GM21723 (cell line): ENCODE data around the gene PMEL.
"Not testable (repeated sequence)": the region's sequence is repeated elsewhere in the genome, so short reads cannot be mapped to it uniquely, and the experiment has no call there.

Experiments
- ATAC-seq: cut with Tn5 transposase; IDR thresholded peaks from one replicate; pipeline ENCODE4 v1.9.1; 2021; ENCODE audit warnings: mild to moderate bottlenecking, moderate library complexity; ENCODE audit not compliant: unreplicated experiment

The PMEL gene

GRCh38 chr12:55965941-55966407, at the start of gene PMEL:
Gene PMEL (minus strand): TSS chr12:55966042. CDS start chr12:55966011, 31 bp downstream.
- ATAC-seq: peak; percentile 5

- ATAC-seq: no peak
These were observed 48.4 kb upstream of the PMEL start for GRCh38 chr12:56014205-56014604.

GRCh38 chr12:56013482-56013881, 47.6 kb upstream of the PMEL start:
- no peak for ATAC-seq

DNA sequence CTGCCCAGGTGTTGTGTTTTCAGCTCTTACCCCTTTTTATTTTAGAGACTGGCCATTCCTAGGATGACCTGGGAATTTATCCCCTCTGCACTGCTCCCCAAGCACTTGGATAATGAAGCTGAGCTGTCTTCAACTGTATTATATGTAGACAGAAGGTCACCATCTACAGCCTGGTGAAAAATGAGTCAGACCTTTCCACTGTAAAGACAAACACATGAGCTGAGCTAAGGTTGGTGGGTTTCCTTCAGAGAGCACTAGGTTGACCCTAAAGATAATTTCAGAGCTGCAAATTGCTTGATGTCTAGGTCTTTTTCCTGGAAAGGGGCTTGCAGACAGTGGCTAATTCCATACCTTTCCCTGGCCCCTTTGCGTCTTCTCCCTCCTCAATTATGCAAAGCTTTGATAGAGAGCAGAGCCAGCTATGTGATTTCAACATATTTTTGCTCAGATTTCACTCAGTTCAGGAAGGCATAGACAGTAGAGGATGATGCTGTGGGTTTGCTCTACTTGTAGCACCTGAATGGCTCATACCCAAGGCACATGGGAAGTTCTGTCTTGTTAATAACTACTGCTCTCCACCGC, 45.8 kb upstream of the PMEL start:
- ATAC-seq: no peak

GRCh38 chr12:56010111-56010570, 44.3 kb upstream of the PMEL start:
- no peak for ATAC-seq

DNA sequence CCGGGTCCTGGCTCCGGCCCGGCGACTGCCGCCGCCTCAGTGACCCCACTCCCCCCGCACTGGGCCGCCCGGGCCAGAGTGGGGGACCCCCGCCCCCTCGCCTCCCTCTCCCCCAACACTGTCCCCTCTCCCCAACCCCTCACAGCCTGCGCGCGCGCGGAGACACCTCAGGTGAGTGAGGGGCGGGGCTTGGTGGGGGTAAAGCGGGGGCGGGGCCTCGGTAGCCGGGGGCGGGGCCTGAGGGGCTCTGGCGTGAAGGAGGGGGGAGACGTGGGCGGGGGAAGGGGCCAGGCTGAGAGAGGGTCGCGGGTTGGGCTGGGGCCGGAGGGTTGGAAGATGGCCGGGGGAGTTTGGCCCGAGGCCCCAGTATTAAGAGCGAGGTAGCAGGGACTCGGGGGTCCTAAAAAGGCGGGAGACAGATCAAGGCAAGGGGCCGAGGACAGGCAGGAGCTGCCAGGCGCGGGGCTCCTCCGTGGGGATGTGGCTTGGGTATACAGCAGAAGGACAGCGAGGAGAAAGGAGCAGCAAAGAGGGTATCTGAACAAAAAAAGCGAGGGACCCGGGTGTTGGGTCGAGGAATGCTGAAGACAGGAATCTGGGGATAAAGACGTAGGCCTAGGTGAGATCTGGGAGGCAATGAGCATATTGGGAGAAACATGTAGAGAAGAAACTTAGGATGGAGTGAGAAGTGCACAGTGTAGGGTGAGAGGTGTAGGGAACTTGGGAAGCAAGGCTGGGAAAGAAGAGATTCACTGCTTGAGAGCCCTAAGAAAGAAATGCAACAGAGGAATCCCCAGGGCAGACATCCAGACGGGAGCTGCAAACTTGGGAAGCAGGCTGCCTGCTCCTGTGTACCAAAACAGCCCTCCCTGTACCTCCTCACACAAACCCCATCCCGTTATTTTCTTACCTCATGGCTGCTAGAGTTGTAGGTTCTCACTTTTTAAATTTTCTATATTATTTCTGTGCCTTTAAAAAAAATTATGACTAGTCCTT, 42.0 kb upstream of the PMEL start:
- ATAC-seq: peak; percentile 50

DNA sequence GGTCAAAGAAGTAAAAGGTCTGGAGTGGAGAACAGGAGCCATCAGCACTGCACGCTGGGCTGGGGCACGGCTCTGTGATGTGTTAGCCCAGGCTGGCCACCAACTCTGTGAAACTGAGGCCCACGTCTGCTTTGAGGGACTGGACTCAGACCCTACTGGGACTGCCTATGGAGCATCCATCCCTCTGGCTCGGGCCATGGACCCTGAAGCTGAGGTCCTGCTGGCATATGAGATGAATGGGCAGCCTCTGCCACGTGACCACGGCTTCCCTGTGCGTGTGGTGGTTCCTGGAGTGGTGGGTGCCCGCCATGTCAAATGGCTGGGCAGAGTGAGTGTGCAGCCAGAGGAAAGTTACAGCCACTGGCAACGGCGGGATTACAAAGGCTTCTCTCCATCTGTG, 38.4 kb upstream of the PMEL start:
- no peak for ATAC-seq

DNA sequence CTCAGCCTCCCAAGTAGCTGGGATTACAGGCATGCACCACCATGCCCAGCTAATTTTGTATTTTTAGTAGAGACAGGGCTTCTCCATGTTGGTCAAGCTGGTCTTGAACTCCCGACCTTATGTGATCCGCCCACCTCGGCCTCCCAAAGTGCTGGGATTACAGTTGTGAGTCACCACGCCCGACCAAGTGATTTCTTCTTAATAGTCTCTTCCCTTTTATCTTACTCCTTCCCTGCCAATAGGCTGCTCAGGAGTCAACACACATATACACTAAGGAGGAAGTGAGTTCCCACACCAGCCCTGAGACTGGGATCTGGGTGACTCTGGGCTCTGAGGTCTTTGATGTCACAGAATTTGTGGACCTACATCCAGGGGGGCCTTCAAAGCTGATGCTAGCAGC, 37.5 kb upstream of the PMEL start:
- not testable (repeated sequence) for ATAC-seq

- ATAC-seq: no peak
These were observed 35.8 kb upstream of the PMEL start for GRCh38 chr12:56001487-56002100.

DNA sequence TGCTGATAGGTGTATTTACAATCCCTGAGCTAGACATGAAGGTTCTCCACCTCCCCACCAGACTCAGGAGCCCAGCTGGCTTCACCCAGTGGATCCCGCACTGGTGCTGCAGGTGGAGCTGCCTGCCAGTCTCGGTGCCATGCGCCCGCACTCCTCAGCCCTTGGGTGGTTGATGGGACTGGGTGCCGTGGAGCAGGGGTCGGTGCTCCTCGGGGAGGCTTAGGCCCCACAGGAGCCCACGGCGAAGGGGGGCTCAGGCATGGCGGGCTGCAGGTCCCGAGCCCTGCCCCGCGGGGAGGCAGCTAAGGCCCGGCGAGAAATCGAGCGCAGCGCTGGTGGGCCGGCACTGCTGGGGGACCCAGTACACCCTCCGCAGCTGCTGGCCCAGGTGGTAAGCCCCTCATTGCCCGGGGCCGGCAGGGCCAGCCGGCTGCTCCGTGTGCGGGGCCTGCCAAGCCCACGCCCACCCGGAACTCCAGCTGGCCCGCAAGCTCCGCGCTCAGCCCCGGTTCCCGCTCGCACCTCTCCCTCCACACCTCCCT, 34.2 kb upstream of the PMEL start:
- not testable (repeated sequence) for ATAC-seq

DNA sequence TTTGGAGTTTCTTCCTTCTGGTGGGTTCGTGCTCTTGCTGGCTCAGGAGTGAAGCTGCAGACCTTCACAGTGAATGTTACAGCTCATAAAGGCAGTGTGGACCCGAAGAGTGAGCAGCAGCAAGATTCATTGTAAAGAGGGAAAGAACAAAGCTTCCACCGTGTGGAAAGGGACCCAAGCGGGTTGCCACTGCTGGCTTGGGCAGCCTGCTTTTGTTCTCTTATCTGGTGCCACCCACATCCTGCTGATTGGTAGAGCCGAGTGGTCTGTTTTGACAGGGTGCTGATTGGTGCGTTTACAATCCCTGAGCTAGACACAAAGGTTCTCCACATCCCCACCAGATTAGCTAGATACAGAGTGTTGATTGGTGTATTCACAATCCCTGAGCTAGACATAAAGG, 33.7 kb upstream of the PMEL start:
- not testable (repeated sequence) for ATAC-seq

DNA sequence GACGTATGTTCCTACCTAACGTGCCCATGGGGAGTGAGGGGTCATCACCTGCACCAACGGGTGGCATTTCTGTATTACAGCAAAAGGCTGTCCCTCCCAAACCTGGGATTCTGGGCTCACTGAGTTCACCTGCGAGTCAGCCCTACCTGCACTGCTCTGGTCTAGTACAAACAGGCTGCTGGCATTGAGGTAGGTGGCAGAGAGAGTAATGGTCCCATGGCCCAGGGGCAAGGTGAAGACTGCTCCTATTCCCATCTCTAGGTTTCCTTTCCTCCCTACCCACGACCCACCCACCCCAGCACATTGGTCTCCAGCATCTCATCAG, 31.7 kb upstream of the PMEL start:
- ATAC-seq: no peak

GRCh38 chr12:55996715-55997534, 31.1 kb upstream of the PMEL start, which contains the start of gene SUOX:
Gene SUOX (plus strand): TSS chr12:55997276. CDS start chr12:56002222, 4,946 bp downstream.
- ATAC-seq: peak; percentile 99

DNA sequence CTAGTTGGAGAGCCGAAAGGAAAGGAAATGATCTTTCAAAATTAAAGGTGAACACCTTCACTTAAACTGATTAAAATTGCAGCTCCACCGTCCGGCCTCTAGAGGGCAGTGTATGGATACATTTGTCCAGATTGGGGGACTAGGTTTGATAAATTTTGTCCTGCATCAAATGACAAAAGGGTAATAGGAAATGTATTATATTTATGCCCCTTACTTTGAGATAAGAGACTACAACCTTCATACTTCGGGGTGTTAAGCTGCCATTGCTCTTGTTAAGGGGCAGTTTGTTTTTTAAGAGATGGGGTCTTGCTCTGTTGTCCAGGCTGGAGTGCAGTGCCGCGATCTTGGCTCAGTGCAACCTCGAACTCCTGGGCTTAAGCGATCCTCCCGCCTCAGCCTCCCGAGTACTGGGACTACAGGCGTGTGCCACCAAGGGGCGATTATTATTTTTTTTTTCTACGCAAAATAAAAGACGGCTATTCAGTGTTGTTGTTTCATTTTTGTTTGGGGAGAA, 30.4 kb upstream of the PMEL start:
- no peak for ATAC-seq

DNA sequence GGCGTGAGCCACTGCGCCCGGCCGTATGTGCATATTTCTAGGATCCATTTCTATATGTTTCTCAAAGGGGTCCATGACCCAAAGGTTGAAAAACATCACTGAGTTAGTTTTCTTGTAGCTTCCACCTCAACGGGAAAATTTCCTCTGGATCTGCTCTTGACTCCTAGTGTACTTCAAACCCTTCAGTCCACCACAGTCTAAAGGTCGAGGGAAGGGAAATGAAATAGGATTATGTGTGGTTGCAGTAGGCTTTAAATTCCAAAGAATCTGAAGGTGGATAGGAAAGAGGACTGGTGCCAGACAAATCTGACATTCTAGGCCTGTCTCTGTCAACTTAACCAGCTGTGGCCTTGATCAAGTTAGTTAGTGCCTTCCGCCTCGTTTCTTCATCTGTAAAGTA, 29.5 kb upstream of the PMEL start:
- no peak for ATAC-seq

GRCh38 chr12:55993230-55993853, 27.5 kb upstream of the PMEL start:
- no peak for ATAC-seq

DNA sequence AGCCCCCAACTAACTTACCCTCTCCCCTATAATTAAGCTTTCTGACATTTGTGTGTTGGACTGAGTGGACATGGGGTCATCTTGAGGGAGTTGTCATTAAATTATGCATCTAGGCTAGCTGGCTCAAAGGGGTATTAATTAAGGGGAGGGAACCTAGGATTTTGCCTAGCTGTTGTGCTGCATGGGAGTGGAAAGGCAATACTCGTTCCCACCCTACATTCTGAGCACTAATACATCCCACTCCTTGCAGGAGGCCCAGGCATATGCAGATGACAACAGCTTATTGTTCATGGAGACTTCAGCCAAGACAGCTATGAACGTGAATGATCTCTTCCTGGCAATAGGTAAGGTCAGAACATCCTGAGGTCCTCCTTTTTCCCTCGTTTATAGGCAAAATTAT, 25.3 kb upstream of the PMEL start:
- ATAC-seq: no peak

DNA sequence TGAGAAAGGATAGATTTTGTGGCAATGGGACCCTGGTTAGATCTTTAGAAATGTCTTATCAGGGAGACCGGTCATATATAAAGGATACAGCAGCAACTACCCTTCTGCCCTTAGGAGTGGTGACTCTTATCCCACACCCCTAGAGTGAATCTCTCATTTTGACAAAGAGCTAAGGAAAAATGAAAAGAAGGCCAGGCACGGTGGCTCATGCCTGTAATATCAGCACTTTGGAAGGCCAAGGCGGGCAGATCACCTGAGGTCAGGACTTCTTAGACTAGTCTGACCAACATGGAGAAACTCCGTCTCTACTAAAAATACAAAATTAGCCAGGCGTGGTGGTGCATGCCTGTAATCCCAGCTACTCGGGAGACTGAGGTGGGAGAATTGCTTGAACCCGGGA, 20.1 kb upstream of the PMEL start:
- ATAC-seq: not testable (repeated sequence)

DNA sequence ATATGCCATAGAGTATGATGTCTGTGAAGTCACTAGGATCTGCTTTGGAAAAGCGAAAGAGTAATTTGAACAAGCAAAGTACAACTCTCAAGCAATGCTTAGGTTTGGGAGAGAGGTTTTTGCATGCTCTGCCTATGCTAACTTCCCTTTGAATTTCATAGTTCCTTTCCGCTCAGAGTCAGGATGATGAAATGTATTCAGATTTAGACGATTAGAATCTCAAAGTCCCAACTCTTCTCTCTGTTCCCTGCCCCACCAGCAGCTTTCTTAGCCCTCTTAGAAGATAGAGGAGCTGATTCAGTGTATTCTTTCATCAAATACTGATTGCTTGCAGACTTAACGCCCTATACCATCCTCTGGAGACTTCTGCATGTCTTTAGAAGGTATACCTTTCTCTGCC, 19.5 kb upstream of the PMEL start:
- no peak for ATAC-seq

GRCh38 chr12:55984861-55985260, 19.0 kb upstream of the PMEL start:
- no peak for ATAC-seq
